Measurements from ENCODE around the gene EID2B. TPM values are rescaled to one million over a fixed set of nuclear protein-coding genes. Genes with fewer than 3 reads are reported as not detected.

EID2B gene
- total RNA-seq, 1 experiment from 2014 or later: 9.1 TPM

DNA sequence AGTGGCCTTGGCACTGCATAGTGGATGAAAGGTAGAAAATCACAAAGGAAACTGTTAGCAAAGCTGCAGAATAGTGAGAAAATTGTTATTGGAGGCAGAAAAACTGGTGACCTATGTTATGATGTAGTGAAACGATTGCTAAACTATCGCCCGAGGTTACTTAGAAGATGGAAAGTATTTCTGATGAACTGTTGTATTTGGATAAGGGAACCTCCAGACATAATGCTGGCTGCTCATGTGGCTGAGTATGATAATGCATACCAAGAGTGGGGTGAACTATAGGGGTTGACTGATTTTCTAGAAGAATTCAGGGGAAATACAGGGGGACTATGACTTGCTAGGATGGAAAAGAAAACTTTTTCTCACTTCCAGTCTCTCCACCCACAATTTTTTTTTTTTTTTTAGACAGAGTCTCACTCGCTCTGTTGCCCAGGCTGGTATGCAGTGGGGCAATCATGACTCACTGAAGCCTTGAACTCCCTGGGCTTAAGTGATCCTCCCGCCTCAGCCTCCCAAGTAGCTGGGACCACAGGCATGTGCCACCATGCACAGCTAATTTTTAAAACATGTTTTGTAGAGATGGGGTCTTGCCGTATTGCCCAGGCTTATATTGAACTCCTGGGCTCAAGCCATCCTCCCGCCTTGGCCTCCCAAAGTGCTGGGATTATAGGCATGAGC, 11.7 kb upstream of the EID2B start:
- Histone ChIP-seq H3K4me1 (no peaks in the 10 kb centered on the region), H3K36me3 (no peaks in the 10 kb centered on the region), H3K4me3 (no peak overlapping the region), H3K27ac (no peak overlapping the region), H3K9me3 (replicated peaks) (no peaks in the 10 kb centered on the region), H3K27me3 (peaks cover 3% of the 10 kb centered on the region; the same call in 1 of the 2 replicates)
- DNase-seq: no peak

- peaks cover 8% of the 10 kb centered on the region for H3K4me1 ChIP-seq
- no peaks in the 10 kb centered on the region for H3K36me3 ChIP-seq
- no peak overlapping the region for H3K4me3 ChIP-seq
- no peak for DNase-seq
- H3K9me3 ChIP-seq (replicated peaks): no peaks in the 10 kb centered on the region
- H3K27me3 ChIP-seq: peaks cover 3% of the 10 kb centered on the region; the same call in 1 of the 2 replicates
- H3K27ac ChIP-seq: no peak overlapping the region
These were observed 10.8 kb upstream of the EID2B start for GRCh38 chr19:39543477-39543857.

GRCh38 chr19:39542206-39542605, 9.6 kb upstream of the EID2B start:
- Histone ChIP-seq H3K27ac (no peak overlapping the region), H3K27me3 (peaks cover 3% of the 10 kb centered on the region; the same call in 1 of the 2 replicates), H3K4me3 (no peak overlapping the region), H3K9me3 (replicated peaks) (no peaks in the 10 kb centered on the region), H3K4me1 (peaks cover 12% of the 10 kb centered on the region), H3K36me3 (no peaks in the 10 kb centered on the region; the same call in 1 of the 2 replicates)
- no peak for DNase-seq

GRCh38 chr19:39540333-39540673, 7.7 kb upstream of the EID2B start:
- no peak for DNase-seq
- Histone ChIP-seq H3K27me3 (no peaks in the 10 kb centered on the region), H3K27ac (no peak overlapping the region), H3K9me3 (replicated peaks) (no peaks in the 10 kb centered on the region), H3K4me3 (peak overlapping the region; percentile 85), H3K4me1 (peaks cover 12% of the 10 kb centered on the region), H3K36me3 (no peaks in the 10 kb centered on the region; the same call in 1 of the 2 replicates)

GRCh38 chr19:39539518-39540332, 7.1 kb upstream of the EID2B start, which contains the start of gene EID2:
Gene EID2 (minus strand): TSS chr19:39540161. CDS start chr19:39540079, 82 bp downstream.
- Histone ChIP-seq H3K9me3 (replicated peaks) (no peaks in the 10 kb centered on the region), H3K27me3 (no peaks in the 10 kb centered on the region), H3K27ac (peak within 1 kb of the TSS; percentile 43; the same call in 1 of the 2 replicates), H3K4me1 (peaks cover 12% of the 10 kb centered on the region), H3K4me3 (peak within 1 kb of the TSS; percentile 85), H3K36me3 (no peaks in the 10 kb centered on the region; the same call in 1 of the 2 replicates)
- peak; percentile 97 to 98 for DNase-seq

- no peaks in the 10 kb centered on the region for H3K9me3 ChIP-seq (replicated peaks)
- no peak for DNase-seq
- H3K4me1 ChIP-seq: peaks cover 12% of the 10 kb centered on the region
- peak overlapping the region; percentile 14; the same call in 1 of the 2 replicates for H3K27ac ChIP-seq
- H3K4me3 ChIP-seq: peak overlapping the region; percentile 85
- no peaks in the 10 kb centered on the region; the same call in 1 of the 2 replicates for H3K36me3 ChIP-seq
- no peaks in the 10 kb centered on the region for H3K27me3 ChIP-seq
These were observed 6.5 kb upstream of the EID2B start for GRCh38 chr19:39539165-39539517.

DNA sequence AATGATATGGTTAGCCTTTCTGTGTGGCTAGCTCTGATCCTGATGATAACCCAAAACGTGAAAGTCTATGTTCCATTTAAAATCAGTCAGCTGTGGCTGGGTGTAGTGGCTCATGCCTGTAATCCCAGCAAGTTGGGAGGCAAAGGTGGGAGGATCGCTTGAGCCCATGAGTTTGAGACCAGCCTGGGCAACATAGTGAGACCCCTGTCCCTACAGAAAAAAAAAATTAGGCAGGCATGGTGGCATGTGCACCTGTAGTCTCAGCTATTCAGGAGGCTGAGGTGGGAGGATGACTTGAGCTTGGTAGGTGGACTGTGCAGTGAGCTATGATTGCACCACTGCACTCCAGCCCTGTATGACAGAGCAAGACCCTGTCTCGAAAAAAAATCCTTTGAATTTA, 1.1 kb upstream of the EID2B start:
- DNase-seq: no peak
- H3K27me3 ChIP-seq: no peaks in the 10 kb centered on the region
- H3K9me3 ChIP-seq (replicated peaks): no peaks in the 10 kb centered on the region
- no peak overlapping the region for H3K27ac ChIP-seq
- H3K4me1 ChIP-seq: peaks cover 11% of the 10 kb centered on the region
- H3K4me3 ChIP-seq: no peak overlapping the region
- H3K36me3 ChIP-seq: no peaks in the 10 kb centered on the region; the same call in 1 of the 2 replicates

- no peak for DNase-seq
- H3K9me3 ChIP-seq (replicated peaks): no peaks in the 10 kb centered on the region
- H3K27ac ChIP-seq: no peak overlapping the region
- H3K27me3 ChIP-seq: no peaks in the 10 kb centered on the region
- peak overlapping the region; percentile 91 for H3K4me3 ChIP-seq
- H3K36me3 ChIP-seq: no peaks in the 10 kb centered on the region
- H3K4me1 ChIP-seq: peaks cover 4% of the 10 kb centered on the region; the same call in 1 of the 2 replicates
These were observed 406 bp upstream of the EID2B start for GRCh38 chr19:39533003-39533512.

GRCh38 chr19:39531834-39532232, 819 bp downstream of the EID2B start:
- no peaks in the 10 kb centered on the region for H3K36me3 ChIP-seq
- H3K9me3 ChIP-seq (replicated peaks): no peaks in the 10 kb centered on the region
- peak in 1 of 2 experiments; percentile 24 for DNase-seq
- peaks cover 4% of the 10 kb centered on the region; the same call in 1 of the 2 replicates for H3K4me1 ChIP-seq
- no peaks in the 10 kb centered on the region for H3K27me3 ChIP-seq
- H3K4me3 ChIP-seq: peak overlapping the region; percentile 91
- peak overlapping the region; percentile 66 for H3K27ac ChIP-seq

DNA sequence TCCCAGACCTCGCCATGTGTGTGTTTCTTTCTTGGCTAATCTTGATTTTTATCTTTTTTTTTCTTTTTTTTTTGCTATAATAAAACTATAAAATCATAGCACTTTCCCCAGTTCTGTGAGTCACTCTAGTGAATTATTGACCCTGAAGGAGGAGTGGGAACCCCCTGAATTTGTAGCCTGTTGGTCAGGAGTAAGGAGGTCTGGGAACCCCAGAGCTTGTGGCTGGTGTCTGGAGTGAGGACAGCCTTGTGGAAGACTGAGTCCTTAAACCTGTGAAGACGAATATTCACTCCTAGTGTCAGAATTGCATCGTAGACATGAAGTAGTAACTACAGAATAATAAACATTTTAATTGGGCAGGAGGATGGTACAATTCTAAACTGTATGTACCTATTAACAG, 7.4 kb downstream of the EID2B start:
- Histone ChIP-seq H3K4me1 (no peaks in the 10 kb centered on the region), H3K36me3 (no peaks in the 10 kb centered on the region), H3K27ac (no peak overlapping the region), H3K4me3 (no peak overlapping the region), H3K9me3 (replicated peaks) (no peaks in the 10 kb centered on the region), H3K27me3 (no peaks in the 10 kb centered on the region)
- DNase-seq: no peak

- DNase-seq: no peak
- Histone ChIP-seq H3K27ac (no peak overlapping the region), H3K27me3 (no peaks in the 10 kb centered on the region), H3K36me3 (no peaks in the 10 kb centered on the region), H3K9me3 (replicated peaks) (no peaks in the 10 kb centered on the region), H3K4me1 (no peaks in the 10 kb centered on the region), H3K4me3 (no peak overlapping the region)
These were observed 8.2 kb downstream of the EID2B start for GRCh38 chr19:39524495-39524894.

- DNase-seq: no peak
- H3K4me1 ChIP-seq: no peaks in the 10 kb centered on the region
- peaks cover 6% of the 10 kb centered on the region for H3K27me3 ChIP-seq
- no peak overlapping the region for H3K27ac ChIP-seq
- no peaks in the 10 kb centered on the region for H3K9me3 ChIP-seq (replicated peaks)
- no peak overlapping the region for H3K4me3 ChIP-seq
- no peaks in the 10 kb centered on the region for H3K36me3 ChIP-seq
These were observed 11.8 kb downstream of the EID2B start for GRCh38 chr19:39520541-39521484.

GRCh38 chr19:39518975-39519374, 13.7 kb downstream of the EID2B start:
- Histone ChIP-seq H3K4me1 (peaks cover 5% of the 10 kb centered on the region; the same call in 1 of the 2 replicates), H3K36me3 (no peaks in the 10 kb centered on the region), H3K9me3 (replicated peaks) (no peaks in the 10 kb centered on the region), H3K27me3 (peaks cover 22% of the 10 kb centered on the region), H3K27ac (no peak overlapping the region), H3K4me3 (no peak overlapping the region)
- no peak for DNase-seq

GRCh38 chr19:39518458-39518857, 14.2 kb downstream of the EID2B start:
- no peaks in the 10 kb centered on the region for H3K36me3 ChIP-seq
- no peak for DNase-seq
- no peak overlapping the region for H3K27ac ChIP-seq
- no peaks in the 10 kb centered on the region for H3K9me3 ChIP-seq (replicated peaks)
- peaks cover 22% of the 10 kb centered on the region for H3K27me3 ChIP-seq
- H3K4me3 ChIP-seq: no peak overlapping the region
- H3K4me1 ChIP-seq: peaks cover 5% of the 10 kb centered on the region; the same call in 1 of the 2 replicates
